ENCODE measurements around the gene TGDS.

The TGDS gene

GRCh38 chr13:94560116-94560515, 35.8 kb downstream of the TGDS start:
- DNase-seq (ENCODE audit: low read depth, low spot score): no peak
- Histone ChIP-seq H3K9me3 (ENCODE audit: insufficient read depth, low read length) (no peaks in the 10 kb centered on the region), H3K4me3 (ENCODE audit: insufficient read length, low read depth) (no peak overlapping the region), H3K36me3 (ENCODE audit: insufficient read depth, insufficient read length, low read length) (no peaks in the 10 kb centered on the region), H3K9ac (ENCODE audit: insufficient read length, low read depth) (no peak overlapping the region), H3K27me3 (ENCODE audit: insufficient read depth, insufficient read length) (no peaks in the 10 kb centered on the region), H3K4me1 (ENCODE audit: insufficient read depth, insufficient read length) (no peaks in the 10 kb centered on the region)
- TF ChIP-seq ZNF274 (IDR thresholded peaks at IDR 0.05; ENCODE audit: low read depth, low read length) (no peak), YY1 (IDR thresholded peaks at IDR 0.05; ENCODE audit: insufficient read depth, insufficient read length) (no peak), SUZ12 (IDR thresholded peaks at IDR 0.05; ENCODE audit: extremely low read depth, insufficient read depth, insufficient read length) (no peak)

GRCh38 chr13:94559222-94559795, 36.6 kb downstream of the TGDS start:
- no peaks in the 10 kb centered on the region for H3K9me3 ChIP-seq (ENCODE audit: insufficient read depth, low read length)
- TF ChIP-seq YY1 (IDR thresholded peaks at IDR 0.05; ENCODE audit: insufficient read depth, insufficient read length) (no peak), ZNF274 (IDR thresholded peaks at IDR 0.05; ENCODE audit: low read depth, low read length) (no peak), SUZ12 (IDR thresholded peaks at IDR 0.05; ENCODE audit: extremely low read depth, insufficient read depth, insufficient read length) (no peak)
- no peak overlapping the region for H3K9ac ChIP-seq (ENCODE audit: insufficient read length, low read depth)

GRCh38 chr13:94558716-94559115, 37.2 kb downstream of the TGDS start:
- Histone ChIP-seq H3K9me3 (ENCODE audit: insufficient read depth, low read length) (no peaks in the 10 kb centered on the region), H3K9ac (ENCODE audit: insufficient read length, low read depth) (no peak overlapping the region), H3K4me1 (ENCODE audit: insufficient read depth, insufficient read length) (no peaks in the 10 kb centered on the region), H3K4me3 (ENCODE audit: insufficient read length, low read depth) (no peak overlapping the region), H3K36me3 (ENCODE audit: insufficient read depth, insufficient read length, low read length) (no peaks in the 10 kb centered on the region), H3K27me3 (ENCODE audit: insufficient read depth, insufficient read length) (no peaks in the 10 kb centered on the region)
- TF ChIP-seq YY1 (IDR thresholded peaks at IDR 0.05; ENCODE audit: insufficient read depth, insufficient read length): no peak
- no peak for TF ChIP-seq SUZ12 (IDR thresholded peaks at IDR 0.05; ENCODE audit: extremely low read depth, insufficient read depth, insufficient read length)
- no peak for TF ChIP-seq ZNF274 (IDR thresholded peaks at IDR 0.05; ENCODE audit: low read depth, low read length)
- DNase-seq (ENCODE audit: low read depth, low spot score): no peak

More at GRCh38 chr13:94559222-94559795, 36.6 kb downstream of the TGDS start:
- no peaks in the 10 kb centered on the region for H3K27me3 ChIP-seq (ENCODE audit: insufficient read depth, insufficient read length)
- H3K4me1 ChIP-seq (ENCODE audit: insufficient read depth, insufficient read length): no peaks in the 10 kb centered on the region
- H3K36me3 ChIP-seq (ENCODE audit: insufficient read depth, insufficient read length, low read length): no peaks in the 10 kb centered on the region
- H3K4me3 ChIP-seq (ENCODE audit: insufficient read length, low read depth): no peak overlapping the region
- no peak for DNase-seq (ENCODE audit: low read depth, low spot score)

- no peak for DNase-seq (ENCODE audit: low read depth, low spot score)
- Histone ChIP-seq H3K4me1 (ENCODE audit: insufficient read depth, insufficient read length) (no peaks in the 10 kb centered on the region), H3K9me3 (ENCODE audit: insufficient read depth, low read length) (no peaks in the 10 kb centered on the region), H3K9ac (ENCODE audit: insufficient read length, low read depth) (no peak overlapping the region), H3K4me3 (ENCODE audit: insufficient read length, low read depth) (no peak overlapping the region), H3K36me3 (ENCODE audit: insufficient read depth, insufficient read length, low read length) (no peaks in the 10 kb centered on the region), H3K27me3 (ENCODE audit: insufficient read depth, insufficient read length) (no peaks in the 10 kb centered on the region)
- no peak for TF ChIP-seq YY1 (IDR thresholded peaks at IDR 0.05; ENCODE audit: insufficient read depth, insufficient read length)
- no peak for TF ChIP-seq ZNF274 (IDR thresholded peaks at IDR 0.05; ENCODE audit: low read depth, low read length)
- TF ChIP-seq SUZ12 (IDR thresholded peaks at IDR 0.05; ENCODE audit: extremely low read depth, insufficient read depth, insufficient read length): no peak
Observed at GRCh38 chr13:94557684-94558235, 38.2 kb downstream of the TGDS start.

- H3K36me3 ChIP-seq (ENCODE audit: insufficient read depth, insufficient read length, low read length): no peaks in the 10 kb centered on the region
- no peaks in the 10 kb centered on the region for H3K9me3 ChIP-seq (ENCODE audit: insufficient read depth, low read length)
- H3K27me3 ChIP-seq (ENCODE audit: insufficient read depth, insufficient read length): no peaks in the 10 kb centered on the region
- H3K4me3 ChIP-seq (ENCODE audit: insufficient read length, low read depth): no peak overlapping the region
- H3K4me1 ChIP-seq (ENCODE audit: insufficient read depth, insufficient read length): no peaks in the 10 kb centered on the region
- no peak for DNase-seq (ENCODE audit: low read depth, low spot score)
- no peak for TF ChIP-seq ZNF274 (IDR thresholded peaks at IDR 0.05; ENCODE audit: low read depth, low read length)
- no peak for TF ChIP-seq YY1 (IDR thresholded peaks at IDR 0.05; ENCODE audit: insufficient read depth, insufficient read length)
- TF ChIP-seq SUZ12 (IDR thresholded peaks at IDR 0.05; ENCODE audit: extremely low read depth, insufficient read depth, insufficient read length): no peak
- H3K9ac ChIP-seq (ENCODE audit: insufficient read length, low read depth): no peak overlapping the region
Observed at GRCh38 chr13:94556621-94557020, 39.3 kb downstream of the TGDS start.

- no peak overlapping the region for H3K9ac ChIP-seq (ENCODE audit: insufficient read length, low read depth)
- H3K27me3 ChIP-seq (ENCODE audit: insufficient read depth, insufficient read length): no peaks in the 10 kb centered on the region
- no peak for DNase-seq (ENCODE audit: low read depth, low spot score)
- no peak overlapping the region for H3K4me3 ChIP-seq (ENCODE audit: insufficient read length, low read depth)
- no peaks in the 10 kb centered on the region for H3K9me3 ChIP-seq (ENCODE audit: insufficient read depth, low read length)
- H3K36me3 ChIP-seq (ENCODE audit: insufficient read depth, insufficient read length, low read length): no peaks in the 10 kb centered on the region
- TF ChIP-seq YY1 (IDR thresholded peaks at IDR 0.05; ENCODE audit: insufficient read depth, insufficient read length): no peak
- TF ChIP-seq ZNF274 (IDR thresholded peaks at IDR 0.05; ENCODE audit: low read depth, low read length): no peak
- no peak for TF ChIP-seq SUZ12 (IDR thresholded peaks at IDR 0.05; ENCODE audit: extremely low read depth, insufficient read depth, insufficient read length)
- H3K4me1 ChIP-seq (ENCODE audit: insufficient read depth, insufficient read length): no peaks in the 10 kb centered on the region
Observed at GRCh38 chr13:94556041-94556440, 39.9 kb downstream of the TGDS start.

- Histone ChIP-seq H3K9ac (ENCODE audit: insufficient read length, low read depth) (no peak overlapping the region), H3K36me3 (ENCODE audit: insufficient read depth, insufficient read length, low read length) (no peaks in the 10 kb centered on the region), H3K9me3 (ENCODE audit: insufficient read depth, low read length) (no peaks in the 10 kb centered on the region), H3K4me1 (ENCODE audit: insufficient read depth, insufficient read length) (no peaks in the 10 kb centered on the region), H3K27me3 (ENCODE audit: insufficient read depth, insufficient read length) (no peaks in the 10 kb centered on the region), H3K4me3 (ENCODE audit: insufficient read length, low read depth) (no peak overlapping the region)
- TF ChIP-seq SUZ12 (IDR thresholded peaks at IDR 0.05; ENCODE audit: extremely low read depth, insufficient read depth, insufficient read length) (no peak), ZNF274 (IDR thresholded peaks at IDR 0.05; ENCODE audit: low read depth, low read length) (no peak), YY1 (IDR thresholded peaks at IDR 0.05; ENCODE audit: insufficient read depth, insufficient read length) (no peak)
- DNase-seq (ENCODE audit: low read depth, low spot score): no peak
Observed at GRCh38 chr13:94553766-94554165, 42.2 kb downstream of the TGDS start.

All from NT2/D1 (cell line).